OCI-LY3 (cell line): Measurements from ENCODE around the gene HNRNPH1.
"Not testable (repeated sequence)": the region's sequence is repeated elsewhere in the genome, so short reads cannot be mapped to it uniquely, and the experiment has no call there.

ENCODE experiments used
- CTCF ChIP-seq: fragments of 200-600, 300-600 bp; sonication (generic); IDR thresholded peaks from 2 replicates; pipeline ENCODE4 v1.5.1; 2014; ENCODE audit warnings: antibody characterized with exemption, low read length, low read depth
- EZH2phosphoT487 ChIP-seq: fragments of 200-600 bp; shearing (Covaris generic); IDR thresholded peaks from 2 replicates; pipeline ENCODE4 v1.6.1; 2018; ENCODE audit warnings: antibody characterized with exemption, mixed run types, low read depth

- not testable (repeated sequence) for TF ChIP-seq CTCF, EZH2phosphoT487
These were observed 10.3 kb upstream of the HNRNPH1 start for GRCh38 chr5:179633501-179634369.
